ENCODE data around the gene PLCL1.

The PLCL1 gene

GRCh38 chr2:198060277-198060676 is 255.9 kb downstream of the PLCL1 start:
- no peak for DNase-seq (ENCODE audit: low read depth)

GRCh38 chr2:198062826-198063225 is 258.4 kb downstream of the PLCL1 start:
- no peak for DNase-seq (ENCODE audit: low read depth)

- no peak for DNase-seq (ENCODE audit: low read depth)
Measured at GRCh38 chr2:198063242-198063641, 258.8 kb downstream of the PLCL1 start.

GRCh38 chr2:198065322-198065721 is 260.9 kb downstream of the PLCL1 start:
- no peak for DNase-seq (ENCODE audit: low read depth)

- no peak for DNase-seq (ENCODE audit: low read depth)
Measured at GRCh38 chr2:198066597-198066996, 262.2 kb downstream of the PLCL1 start.

GRCh38 chr2:198072655-198073054 is 268.3 kb downstream of the PLCL1 start:
- DNase-seq (ENCODE audit: low read depth) = no peak

GRCh38 chr2:198073253-198073652 is 268.9 kb downstream of the PLCL1 start:
- no peak for DNase-seq (ENCODE audit: low read depth)

GRCh38 chr2:198077477-198077876 is 273.1 kb downstream of the PLCL1 start:
- DNase-seq (ENCODE audit: low read depth) = no peak

- no peak for DNase-seq (ENCODE audit: low read depth)
Measured at GRCh38 chr2:198080879-198081765, 276.7 kb downstream of the PLCL1 start.

GRCh38 chr2:198084156-198084555 is 279.8 kb downstream of the PLCL1 start:
- DNase-seq (ENCODE audit: low read depth) = no peak

- DNase-seq (ENCODE audit: low read depth) = no peak
Measured at GRCh38 chr2:198096002-198096401, 291.6 kb downstream of the PLCL1 start.

- DNase-seq (ENCODE audit: low read depth) = no peak
Measured at GRCh38 chr2:198096965-198097364, 292.6 kb downstream of the PLCL1 start.

- no peak for DNase-seq (ENCODE audit: low read depth)
Measured at GRCh38 chr2:198097630-198098029, 293.2 kb downstream of the PLCL1 start.

- no peak for DNase-seq (ENCODE audit: low read depth)
Measured at GRCh38 chr2:198098386-198098785, 294.0 kb downstream of the PLCL1 start.

GRCh38 chr2:198098918-198099317 is 294.5 kb downstream of the PLCL1 start:
- no peak for DNase-seq (ENCODE audit: low read depth)

- no peak for DNase-seq (ENCODE audit: low read depth)
Measured at GRCh38 chr2:198100346-198100745, 296.0 kb downstream of the PLCL1 start.

- no peak for DNase-seq (ENCODE audit: low read depth)
Measured at GRCh38 chr2:198101688-198102087, 297.3 kb downstream of the PLCL1 start.

- DNase-seq (ENCODE audit: low read depth) = no peak
Measured at GRCh38 chr2:198102120-198102519, 297.7 kb downstream of the PLCL1 start.

- DNase-seq (ENCODE audit: low read depth) = no peak
Measured at GRCh38 chr2:198102856-198103255, 298.5 kb downstream of the PLCL1 start.

GRCh38 chr2:198106621-198107385 is 302.4 kb downstream of the PLCL1 start:
- DNase-seq (ENCODE audit: low read depth) = no peak

GRCh38 chr2:198113316-198113715 is 308.9 kb downstream of the PLCL1 start:
- DNase-seq (ENCODE audit: low read depth) = no peak

- no peak for DNase-seq (ENCODE audit: low read depth)
Measured at GRCh38 chr2:198114064-198114463, 309.7 kb downstream of the PLCL1 start.

GRCh38 chr2:198115201-198115600 is 310.8 kb downstream of the PLCL1 start:
- DNase-seq (ENCODE audit: low read depth) = no peak

All from stimulated activated CD4-positive, alpha-beta T cell treated with anti-CD3 and anti-CD28 coated beads, Interleukin-2, amount 100 ng/mL, for 4 hours (primary cell).